NCI-H2107 treated with DMSO at 0.1 percent for 48 hours (cell line): ENCODE measurements around the gene IFNL1.
"Not testable (repeated sequence)": the region's sequence is repeated elsewhere in the genome, so short reads cannot be mapped to it uniquely, and the experiment has no call there.

Source experiments
- DNase-seq: peaks from one replicate; lab custom pipeline; 2025; ENCODE audit not compliant: unreplicated experiment; lab: John Stamatoyannopoulos, UW

IFNL1 gene

DNA sequence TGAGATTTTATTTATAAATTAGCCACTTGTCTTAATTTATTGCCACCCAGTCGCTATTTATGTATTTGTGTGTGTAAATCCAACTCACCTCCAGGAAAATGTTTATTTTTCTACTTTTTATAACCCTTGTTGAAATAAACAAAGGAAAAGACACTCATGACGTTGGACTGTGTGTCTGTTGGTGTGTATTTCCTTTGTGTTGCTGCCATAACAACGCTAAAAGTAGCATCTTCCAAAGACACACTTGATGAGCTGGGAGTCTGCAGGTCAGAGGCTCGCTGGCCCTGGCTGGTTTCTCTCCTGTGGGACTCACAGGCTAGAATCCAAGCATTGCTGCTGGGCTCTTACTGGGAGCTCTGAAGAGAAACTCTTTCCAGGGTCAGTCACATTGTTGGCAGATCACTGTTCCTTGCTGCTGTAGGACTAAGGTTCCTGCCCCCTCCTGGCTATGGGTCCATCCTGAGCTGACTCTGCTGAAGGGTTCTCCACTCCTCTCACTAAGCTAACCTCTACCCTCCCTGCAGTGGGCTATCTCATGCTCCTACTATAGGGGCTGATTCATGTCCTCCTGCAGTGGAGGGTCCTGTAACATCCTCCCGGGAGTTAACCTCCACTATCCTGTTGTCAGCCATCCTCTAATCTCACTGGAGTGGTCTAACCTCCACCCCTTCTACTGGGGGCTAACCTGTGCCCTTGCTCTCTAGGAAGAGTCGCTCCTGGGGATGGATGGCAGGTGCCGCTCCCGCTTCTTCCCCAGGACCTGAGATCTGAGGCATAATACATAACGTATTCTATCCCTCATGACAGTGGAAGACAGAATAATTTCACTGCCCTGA lies 26.0 kb upstream of the IFNL1 start:
- DNase-seq: no peak

GRCh38 chr19:39273859-39274258 lies 22.3 kb upstream of the IFNL1 start:
- DNase-seq: not testable (repeated sequence)

GRCh38 chr19:39275578-39275977 lies 20.6 kb upstream of the IFNL1 start:
- no peak for DNase-seq

DNA sequence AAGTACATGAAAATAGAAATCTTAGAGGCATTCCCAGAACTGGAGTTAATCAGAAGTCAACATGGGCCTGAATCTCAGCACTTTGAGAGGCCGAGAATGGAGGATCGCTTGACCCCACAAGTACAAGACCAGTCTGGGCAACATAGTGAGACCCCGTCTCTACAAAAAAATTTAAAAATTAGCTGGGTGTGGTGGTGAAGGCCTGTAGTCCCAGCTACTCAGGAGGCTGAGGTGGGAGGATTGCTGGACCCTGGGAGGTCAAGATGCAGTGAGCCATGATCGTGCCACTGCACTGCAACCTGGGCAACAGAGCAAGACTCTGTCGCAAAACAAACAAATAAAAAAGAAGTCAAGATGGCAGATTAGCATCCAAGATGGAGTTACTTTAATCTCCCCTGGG lies 19.5 kb upstream of the IFNL1 start:
- DNase-seq: no peak

- DNase-seq: no peak
Measured at GRCh38 chr19:39277598-39277997, 18.6 kb upstream of the IFNL1 start.

GRCh38 chr19:39282021-39282420 lies 14.2 kb upstream of the IFNL1 start:
- no peak for DNase-seq

- no peak for DNase-seq
Measured at GRCh38 chr19:39284032-39284431, 12.2 kb upstream of the IFNL1 start.

GRCh38 chr19:39293394-39293793 lies 2.8 kb upstream of the IFNL1 start:
- no peak for DNase-seq

GRCh38 chr19:39296906-39297305 lies 699 bp downstream of the IFNL1 start:
- DNase-seq: no peak

- no peak for DNase-seq
Measured at GRCh38 chr19:39297931-39298634, 1.9 kb downstream of the IFNL1 start.

DNA sequence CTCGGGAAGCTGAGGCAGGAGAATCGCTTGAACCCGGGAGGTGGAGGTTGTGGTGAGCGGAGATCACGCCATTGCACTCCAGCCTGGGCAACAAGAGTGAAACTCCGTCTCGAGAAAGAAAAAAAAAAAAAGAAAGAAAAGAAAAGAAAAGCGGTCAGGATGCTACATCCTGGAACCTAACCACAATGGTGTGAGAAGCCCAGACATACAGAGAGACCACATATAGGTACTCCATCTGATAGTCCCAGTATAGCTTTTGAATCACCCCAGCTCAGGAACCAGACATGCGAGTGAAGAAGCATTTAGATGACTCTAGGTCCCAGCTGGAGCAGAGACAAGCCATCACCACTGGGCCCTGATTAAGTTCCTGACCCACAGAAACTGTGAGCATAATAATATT lies 3.2 kb downstream of the IFNL1 start:
- no peak for DNase-seq

GRCh38 chr19:39299832-39300231 lies 3.6 kb downstream of the IFNL1 start:
- DNase-seq: no peak

DNA sequence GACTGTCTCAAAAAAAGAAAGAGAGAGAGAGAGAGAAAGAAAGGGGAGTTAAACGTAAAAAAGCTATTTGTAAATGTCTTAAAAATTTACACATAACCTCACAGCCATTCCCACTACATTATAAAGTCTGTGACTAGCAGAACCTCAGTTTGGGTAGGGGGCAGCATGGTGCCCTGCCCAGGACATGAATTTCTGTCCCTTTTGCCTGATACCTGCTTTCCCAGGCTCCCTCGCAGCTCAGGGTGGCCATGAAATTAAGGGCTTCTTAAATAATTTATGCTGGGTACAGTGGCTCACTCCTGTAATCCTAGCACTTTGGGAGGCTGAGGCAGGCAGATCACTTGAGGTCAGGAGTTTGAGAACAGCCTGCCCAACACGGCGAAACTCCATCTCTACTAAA lies 4.8 kb downstream of the IFNL1 start:
- no peak for DNase-seq

DNA sequence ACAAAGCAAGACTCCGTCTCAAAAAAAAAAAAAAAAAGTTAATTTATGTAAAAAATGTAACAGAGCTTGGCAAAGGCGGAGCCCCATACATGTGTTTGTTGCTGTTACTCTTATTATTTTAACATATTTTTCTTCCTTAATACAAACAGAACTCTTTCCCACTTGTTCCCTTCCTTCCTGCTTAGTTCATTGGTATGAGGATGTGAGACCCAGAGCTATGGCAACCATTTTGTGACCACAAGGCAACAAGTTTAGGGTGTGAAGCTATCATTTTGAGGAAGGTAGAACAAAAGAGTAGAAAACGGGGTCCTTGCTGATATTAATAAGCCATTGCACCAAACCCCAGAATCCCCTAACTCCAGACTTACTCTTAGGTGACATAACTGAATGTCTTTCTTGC lies 5.4 kb downstream of the IFNL1 start:
- DNase-seq: no peak

- DNase-seq: no peak
Measured at GRCh38 chr19:39303373-39304184, 7.4 kb downstream of the IFNL1 start.

GRCh38 chr19:39304185-39304513 lies 7.9 kb downstream of the IFNL1 start:
- no peak for DNase-seq

- no peak for DNase-seq
Measured at GRCh38 chr19:39304701-39305571, 8.7 kb downstream of the IFNL1 start.

DNA sequence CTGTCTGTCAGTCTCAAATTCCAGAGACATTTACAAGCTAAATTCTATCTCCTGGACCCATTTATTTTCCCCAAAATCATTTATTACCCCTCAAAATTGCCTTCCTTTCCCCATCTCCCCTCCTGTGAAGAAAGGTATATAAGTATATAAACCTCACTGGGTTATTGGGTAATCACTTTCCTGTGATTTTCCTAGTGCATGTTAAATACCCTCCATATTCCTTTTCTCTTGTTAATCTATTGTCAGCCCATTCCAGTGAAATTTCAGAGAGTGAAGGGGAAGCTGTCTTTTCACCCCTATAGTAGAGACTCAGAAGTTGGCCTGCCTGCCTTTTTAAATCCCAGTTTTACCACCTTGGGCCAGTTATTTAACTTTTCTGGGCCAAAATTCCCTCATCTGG lies 9.9 kb downstream of the IFNL1 start:
- no peak for DNase-seq

GRCh38 chr19:39307046-39307821 lies 11.0 kb downstream of the IFNL1 start:
- DNase-seq: no peak
